PC-9 (cell line): Measurements from ENCODE around the gene KITLG.

ENCODE experiments used
- EZH2 ChIP-seq: fragments of 200-600 bp; sonication (generic); IDR thresholded peaks from 2 replicates; pipeline ENCODE4 v1.8.0; 2017; ENCODE audit warnings: antibody characterized with exemption, low read depth
- TF ChIP-seq, protein P1 (sequence below): fragments of 200-600 bp; sonication (generic); conservative IDR thresholded peaks from 2 replicates; pipeline ENCODE4 v1.6.1; 2017; ENCODE audit warnings: mixed run types, antibody characterized with exemption, mild to moderate bottlenecking, moderate library complexity

DNA sequence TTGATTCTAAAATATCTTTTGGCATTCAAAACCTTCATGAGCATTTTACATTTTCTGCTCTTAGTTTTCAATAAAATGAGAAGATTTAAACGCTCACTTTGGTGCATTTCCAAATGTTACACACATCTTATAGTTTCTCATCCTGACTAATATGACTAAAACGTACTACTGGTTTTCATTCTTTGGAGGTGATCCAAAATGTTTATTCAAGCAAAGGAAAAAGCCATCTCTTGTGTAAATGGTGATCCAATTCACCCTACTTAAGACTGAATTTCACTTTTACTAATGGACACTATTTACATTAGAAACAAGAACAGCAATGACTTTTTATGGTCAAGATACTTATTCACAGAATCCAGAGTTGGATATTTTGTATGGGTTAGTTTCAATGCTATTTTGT lies 86.6 kb downstream of the KITLG start:
- TF ChIP-seq, protein P1, sequence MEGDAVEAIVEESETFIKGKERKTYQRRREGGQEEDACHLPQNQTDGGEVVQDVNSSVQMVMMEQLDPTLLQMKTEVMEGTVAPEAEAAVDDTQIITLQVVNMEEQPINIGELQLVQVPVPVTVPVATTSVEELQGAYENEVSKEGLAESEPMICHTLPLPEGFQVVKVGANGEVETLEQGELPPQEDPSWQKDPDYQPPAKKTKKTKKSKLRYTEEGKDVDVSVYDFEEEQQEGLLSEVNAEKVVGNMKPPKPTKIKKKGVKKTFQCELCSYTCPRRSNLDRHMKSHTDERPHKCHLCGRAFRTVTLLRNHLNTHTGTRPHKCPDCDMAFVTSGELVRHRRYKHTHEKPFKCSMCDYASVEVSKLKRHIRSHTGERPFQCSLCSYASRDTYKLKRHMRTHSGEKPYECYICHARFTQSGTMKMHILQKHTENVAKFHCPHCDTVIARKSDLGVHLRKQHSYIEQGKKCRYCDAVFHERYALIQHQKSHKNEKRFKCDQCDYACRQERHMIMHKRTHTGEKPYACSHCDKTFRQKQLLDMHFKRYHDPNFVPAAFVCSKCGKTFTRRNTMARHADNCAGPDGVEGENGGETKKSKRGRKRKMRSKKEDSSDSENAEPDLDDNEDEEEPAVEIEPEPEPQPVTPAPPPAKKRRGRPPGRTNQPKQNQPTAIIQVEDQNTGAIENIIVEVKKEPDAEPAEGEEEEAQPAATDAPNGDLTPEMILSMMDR, result no peak
- TF ChIP-seq EZH2, result no peak
